Glutamatergic neuron (in vitro differentiated cells): ENCODE measurements around the gene FGD3. TPM values are rescaled to one million over a fixed set of nuclear protein-coding genes. Genes with fewer than 3 reads are reported as not detected.

Source experiments
- DNase-seq: peaks from one replicate; pipeline ENCODE4 v3.0.0; 2022
- H3K27ac Mint-ChIP-seq: one replicate; pipeline ENCODE4 v1.8.0; 2020; ENCODE audit warnings: mild to moderate bottlenecking, mixed read lengths, inconsistent platforms; ENCODE audit not compliant: unreplicated experiment
- H3K27me3 Mint-ChIP-seq: one replicate; pipeline ENCODE4 v1.8.0; 2020; ENCODE audit warnings: mild to moderate bottlenecking, moderate library complexity, mixed read lengths, inconsistent platforms; ENCODE audit not compliant: unreplicated experiment
- H3K36me3 Mint-ChIP-seq: one replicate; pipeline ENCODE4 v1.8.0; 2020; ENCODE audit warnings: mild to moderate bottlenecking, mixed read lengths, inconsistent platforms; ENCODE audit not compliant: unreplicated experiment
- H3K4me1 Mint-ChIP-seq: one replicate; pipeline ENCODE4 v1.8.0; 2020; ENCODE audit warnings: mild to moderate bottlenecking, low read depth, mixed read lengths, inconsistent platforms; ENCODE audit not compliant: unreplicated experiment
- H3K4me3 Mint-ChIP-seq: one replicate; pipeline ENCODE4 v1.8.0; 2020; ENCODE audit warnings: mild to moderate bottlenecking, mixed read lengths, inconsistent platforms; ENCODE audit not compliant: unreplicated experiment
- H3K9me3 Mint-ChIP-seq: one replicate; pipeline ENCODE4 v1.8.0; 2020; ENCODE audit warnings: mild to moderate bottlenecking, moderate library complexity, mixed read lengths, inconsistent platforms; ENCODE audit not compliant: unreplicated experiment
- total RNA-seq: library from RNA; stranded (reverse); fragmentation: NEBNext Ultra II Directional; extraction: Animal tissue kit (Norgen Biotek cat#: 25700); gene quantifications from one replicate; pipeline ENCODE4 v1.2.1, GENCODE V29; 2021; ENCODE audit not compliant: unreplicated experiment
- TF ChIP-seq, protein P1 (sequence below): fragments of 200-600 bp; sonication (generic); IDR thresholded peaks from one replicate; pipeline ENCODE4 v1.5.0; 2021; ENCODE audit not compliant: partially characterized antibody, unreplicated experiment

The FGD3 gene
- total RNA-seq, 1 donor from 2014 or later = 1.2 TPM

DNA sequence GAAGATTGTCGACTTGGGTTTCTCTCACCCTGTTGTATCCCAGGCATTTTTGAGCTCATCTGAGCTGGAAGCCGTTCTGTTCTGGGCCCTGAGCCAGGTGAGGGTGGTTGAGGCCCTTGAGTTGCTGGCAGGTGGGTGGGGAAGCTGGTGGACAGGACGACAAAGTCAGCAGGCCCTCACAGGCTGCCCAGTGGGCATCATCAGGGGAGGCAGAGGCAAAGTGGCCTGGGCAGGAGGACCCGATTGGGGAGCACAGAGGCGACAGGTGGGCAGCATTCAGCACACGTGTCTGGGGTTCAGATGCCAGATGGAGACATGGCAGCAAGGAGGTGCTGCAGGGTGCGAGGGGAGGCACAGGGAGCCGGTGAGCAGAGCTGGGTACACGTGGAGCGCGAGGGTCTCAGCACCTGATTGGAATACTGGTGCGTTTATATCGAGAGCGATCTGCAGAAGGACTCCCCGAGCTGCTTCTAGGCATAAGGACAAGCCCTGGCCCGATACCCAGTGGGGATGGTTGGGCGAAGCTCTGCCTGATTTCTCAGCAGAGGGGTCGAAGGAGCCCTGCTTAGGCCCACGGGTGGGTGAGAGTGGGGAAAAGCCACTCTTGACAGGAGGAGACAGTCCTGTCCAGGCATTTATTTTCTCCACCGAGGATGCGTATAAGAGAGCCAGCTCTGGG lies 62.2 kb downstream of the FGD3 start:
- no peak overlapping the region for H3K27ac Mint-ChIP-seq

DNA sequence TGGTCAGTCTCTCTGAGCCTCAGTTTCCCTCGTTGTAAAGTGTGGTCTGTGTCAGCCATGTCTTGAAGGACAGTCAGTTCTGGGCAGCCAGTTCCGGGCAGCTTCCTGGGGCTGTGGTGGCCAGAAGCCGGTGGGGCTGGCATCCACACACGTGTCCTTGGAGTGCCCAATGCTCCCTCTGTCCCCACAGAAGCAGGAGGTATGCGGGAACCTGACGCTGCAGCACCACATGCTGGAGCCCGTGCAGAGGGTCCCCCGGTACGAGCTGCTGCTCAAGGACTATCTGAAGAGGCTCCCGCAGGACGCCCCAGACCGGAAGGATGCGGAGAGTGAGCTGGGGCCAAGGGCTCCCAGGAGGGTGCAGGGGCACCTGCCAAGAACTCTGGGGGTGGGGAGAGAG lies 62.7 kb downstream of the FGD3 start:
- Mint-ChIP-seq H3K4me1 (no peaks in the 10 kb centered on the region), H3K27ac (no peak overlapping the region), H3K27me3 (no peaks in the 10 kb centered on the region), H3K4me3 (no peak overlapping the region), H3K36me3 (no peaks in the 10 kb centered on the region), H3K9me3 (peaks cover 3% of the 10 kb centered on the region)
- no peak for DNase-seq
- TF ChIP-seq, protein P1, sequence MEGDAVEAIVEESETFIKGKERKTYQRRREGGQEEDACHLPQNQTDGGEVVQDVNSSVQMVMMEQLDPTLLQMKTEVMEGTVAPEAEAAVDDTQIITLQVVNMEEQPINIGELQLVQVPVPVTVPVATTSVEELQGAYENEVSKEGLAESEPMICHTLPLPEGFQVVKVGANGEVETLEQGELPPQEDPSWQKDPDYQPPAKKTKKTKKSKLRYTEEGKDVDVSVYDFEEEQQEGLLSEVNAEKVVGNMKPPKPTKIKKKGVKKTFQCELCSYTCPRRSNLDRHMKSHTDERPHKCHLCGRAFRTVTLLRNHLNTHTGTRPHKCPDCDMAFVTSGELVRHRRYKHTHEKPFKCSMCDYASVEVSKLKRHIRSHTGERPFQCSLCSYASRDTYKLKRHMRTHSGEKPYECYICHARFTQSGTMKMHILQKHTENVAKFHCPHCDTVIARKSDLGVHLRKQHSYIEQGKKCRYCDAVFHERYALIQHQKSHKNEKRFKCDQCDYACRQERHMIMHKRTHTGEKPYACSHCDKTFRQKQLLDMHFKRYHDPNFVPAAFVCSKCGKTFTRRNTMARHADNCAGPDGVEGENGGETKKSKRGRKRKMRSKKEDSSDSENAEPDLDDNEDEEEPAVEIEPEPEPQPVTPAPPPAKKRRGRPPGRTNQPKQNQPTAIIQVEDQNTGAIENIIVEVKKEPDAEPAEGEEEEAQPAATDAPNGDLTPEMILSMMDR = no peak

More for the DNA sequence above, 62.2 kb downstream of the FGD3 start:
- Mint-ChIP-seq H3K27me3 (no peaks in the 10 kb centered on the region), H3K4me3 (no peak overlapping the region), H3K4me1 (no peaks in the 10 kb centered on the region), H3K36me3 (no peaks in the 10 kb centered on the region), H3K9me3 (peaks cover 3% of the 10 kb centered on the region)
- TF ChIP-seq, protein P1 = no peak
- no peak for DNase-seq

GRCh38 chr9:93010704-93011103 lies 63.4 kb downstream of the FGD3 start:
- Mint-ChIP-seq H3K9me3 (peaks cover 3% of the 10 kb centered on the region), H3K4me1 (no peaks in the 10 kb centered on the region), H3K4me3 (no peak overlapping the region), H3K27me3 (no peaks in the 10 kb centered on the region), H3K36me3 (no peaks in the 10 kb centered on the region), H3K27ac (no peak overlapping the region)
- TF ChIP-seq, protein P1 = no peak
- no peak for DNase-seq

- no peak overlapping the region for H3K27ac Mint-ChIP-seq
- TF ChIP-seq, protein P1 = no peak
Observed at GRCh38 chr9:93011114-93011513, 63.8 kb downstream of the FGD3 start.

DNA sequence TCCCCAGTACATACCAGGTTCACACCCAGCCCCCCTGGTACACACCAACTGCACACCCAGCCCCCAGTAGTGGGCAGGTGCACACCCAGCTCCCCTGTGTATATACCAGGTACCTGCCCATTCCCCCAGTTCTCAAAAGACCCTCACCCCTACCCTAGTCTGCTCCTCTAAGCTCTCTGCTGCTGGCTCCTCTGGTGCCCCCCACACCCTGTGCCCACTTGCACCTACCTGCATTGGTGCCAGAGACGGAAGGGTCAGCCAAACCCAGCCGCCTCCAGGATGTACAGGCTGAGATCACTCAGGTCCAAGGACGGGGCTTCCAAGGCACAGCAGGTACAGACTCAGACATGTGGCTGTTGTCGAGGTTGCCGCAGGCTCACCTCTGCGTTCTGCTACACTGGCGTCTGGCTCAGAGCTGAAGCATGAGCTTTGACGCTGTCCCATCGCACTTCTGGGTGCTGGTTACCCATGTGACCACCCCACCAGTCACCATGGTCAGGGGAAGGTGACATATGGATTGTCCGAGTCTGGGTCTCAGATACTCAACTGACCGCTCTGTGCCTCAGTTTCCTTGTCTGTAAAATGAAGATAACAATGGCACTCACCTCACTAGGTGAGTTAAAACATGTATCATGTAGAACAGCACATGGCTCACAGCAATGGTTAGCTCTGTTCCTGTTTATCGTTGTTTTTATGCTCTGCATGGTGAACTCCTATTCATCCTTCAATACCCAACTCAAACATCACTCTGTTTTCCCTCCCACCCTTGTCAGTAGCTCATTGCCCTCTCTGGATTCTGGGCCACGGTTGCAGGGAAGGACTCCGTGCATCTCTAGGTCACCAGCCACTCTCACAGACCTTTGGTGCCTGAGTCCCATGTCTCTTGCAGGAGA lies 65.9 kb downstream of the FGD3 start:
- TF ChIP-seq, protein P1 = no peak
- Mint-ChIP-seq H3K4me1 (no peaks in the 10 kb centered on the region), H3K4me3 (no peak overlapping the region), H3K9me3 (peaks cover 3% of the 10 kb centered on the region), H3K36me3 (no peaks in the 10 kb centered on the region), H3K27me3 (no peaks in the 10 kb centered on the region), H3K27ac (no peak overlapping the region)
- no peak for DNase-seq

More at GRCh38 chr9:93011114-93011513, 63.8 kb downstream of the FGD3 start:
- DNase-seq = no peak
- Mint-ChIP-seq H3K4me1 (no peaks in the 10 kb centered on the region), H3K36me3 (no peaks in the 10 kb centered on the region), H3K27me3 (no peaks in the 10 kb centered on the region), H3K4me3 (no peak overlapping the region), H3K9me3 (peaks cover 3% of the 10 kb centered on the region)
